ENCODE results near the gene SFXN5. TPM values are rescaled to one million over a fixed set of nuclear protein-coding genes. Genes with fewer than 3 reads are reported as not detected.

The SFXN5 gene
- total RNA-seq, 1 donor from 2014 or later = 20.2 TPM

GRCh38 chr2:72897785-72898584 lies 173.5 kb downstream of the SFXN5 start:
- Mint-ChIP-seq H3K4me3 (no peak overlapping the region), H3K27ac (no peak overlapping the region), H3K27me3 (ENCODE audit: low read depth) (peaks cover 80% of the 10 kb centered on the region), H3K36me3 (no peaks in the 10 kb centered on the region), H3K4me1 (peaks cover 12% of the 10 kb centered on the region), H3K9me3 (peaks cover 1% of the 10 kb centered on the region)
- DNase-seq (ENCODE audit: low spot score in 2 of 2, unreplicated experiment in 2 of 2) = no peak
- no peak for TF ChIP-seq CTCF (IDR thresholded peaks at IDR 0.05; ENCODE audit: unreplicated experiment)

- H3K4me3 Mint-ChIP-seq = no peak overlapping the region
- no peak overlapping the region for H3K27ac Mint-ChIP-seq
- TF ChIP-seq CTCF (IDR thresholded peaks at IDR 0.05; ENCODE audit: unreplicated experiment) = no peak
- H3K9me3 Mint-ChIP-seq = no peaks in the 10 kb centered on the region
- peaks cover 12% of the 10 kb centered on the region for H3K4me1 Mint-ChIP-seq
- H3K36me3 Mint-ChIP-seq = peaks cover 4% of the 10 kb centered on the region
- DNase-seq (ENCODE audit: low spot score in 2 of 2, unreplicated experiment in 2 of 2) = no peak
- H3K27me3 Mint-ChIP-seq (ENCODE audit: low read depth) = peaks cover 66% of the 10 kb centered on the region
Observed at GRCh38 chr2:72896446-72896845, 175.1 kb downstream of the SFXN5 start.

- peaks cover 12% of the 10 kb centered on the region for H3K4me1 Mint-ChIP-seq
- peak overlapping the region; percentile 9 for H3K4me3 Mint-ChIP-seq
- no peaks in the 10 kb centered on the region for H3K9me3 Mint-ChIP-seq
- no peak for DNase-seq (ENCODE audit: low spot score in 2 of 2, unreplicated experiment in 2 of 2)
- no peak for TF ChIP-seq CTCF (IDR thresholded peaks at IDR 0.05; ENCODE audit: unreplicated experiment)
- H3K27me3 Mint-ChIP-seq (ENCODE audit: low read depth) = peaks cover 60% of the 10 kb centered on the region
- H3K27ac Mint-ChIP-seq = no peak overlapping the region
- H3K36me3 Mint-ChIP-seq = peaks cover 4% of the 10 kb centered on the region
Observed at GRCh38 chr2:72895759-72896281, 175.7 kb downstream of the SFXN5 start.

- Mint-ChIP-seq H3K27ac (no peak overlapping the region), H3K9me3 (no peaks in the 10 kb centered on the region), H3K4me1 (peaks cover 12% of the 10 kb centered on the region), H3K4me3 (no peak overlapping the region), H3K36me3 (peaks cover 4% of the 10 kb centered on the region), H3K27me3 (ENCODE audit: low read depth) (peaks cover 53% of the 10 kb centered on the region)
- no peak for TF ChIP-seq CTCF (IDR thresholded peaks at IDR 0.05; ENCODE audit: unreplicated experiment)
- DNase-seq (ENCODE audit: low spot score in 2 of 2, unreplicated experiment in 2 of 2) = no peak
Observed at GRCh38 chr2:72895154-72895553, 176.4 kb downstream of the SFXN5 start.

- peaks cover 8% of the 10 kb centered on the region for H3K36me3 Mint-ChIP-seq
- TF ChIP-seq CTCF (IDR thresholded peaks at IDR 0.05; ENCODE audit: unreplicated experiment) = no peak
- H3K27me3 Mint-ChIP-seq (ENCODE audit: low read depth) = peaks cover 46% of the 10 kb centered on the region
- no peaks in the 10 kb centered on the region for H3K9me3 Mint-ChIP-seq
- no peak for DNase-seq (ENCODE audit: low spot score in 2 of 2, unreplicated experiment in 2 of 2)
- H3K4me3 Mint-ChIP-seq = no peak overlapping the region
- H3K4me1 Mint-ChIP-seq = peaks cover 12% of the 10 kb centered on the region
- no peak overlapping the region for H3K27ac Mint-ChIP-seq
Observed at GRCh38 chr2:72894514-72894913, 177.0 kb downstream of the SFXN5 start.
